Ishikawa (cell line): ENCODE measurements around the gene CETP.

Source experiments
- CEBPB ChIP-seq: IDR thresholded peaks from 2 replicates; pipeline ENCODE4 v1.6.1; 2012
- CREB1 ChIP-seq: IDR thresholded peaks from 2 replicates; pipeline ENCODE4 v1.6.1; 2012; ENCODE audit warnings: low read depth
- EGR1 ChIP-seq: IDR thresholded peaks from 2 replicates; pipeline ENCODE4 v1.6.1; 2012
- EP300 ChIP-seq: IDR thresholded peaks from 2 replicates; pipeline ENCODE4 v1.6.1; 2012; ENCODE audit warnings: borderline replicate concordance
- FOXM1 ChIP-seq: IDR thresholded peaks from 2 replicates; pipeline ENCODE4 v1.6.1; 2012; ENCODE audit warnings: low read depth, borderline replicate concordance
- NFIC ChIP-seq: IDR thresholded peaks from 2 replicates; pipeline ENCODE4 v1.6.1; 2012
- RAD21 ChIP-seq: IDR thresholded peaks from 2 replicates; pipeline ENCODE4 v1.6.1; 2012; ENCODE audit warnings: low read depth
- REST ChIP-seq: IDR thresholded peaks from 2 replicates; pipeline ENCODE4 v1.6.1; 2012; ENCODE audit warnings: low read depth, mild to moderate bottlenecking
- TAF1 ChIP-seq: IDR thresholded peaks from 2 replicates; pipeline ENCODE4 v1.6.1; 2012; ENCODE audit warnings: low read depth, mild to moderate bottlenecking
- TCF12 ChIP-seq: IDR thresholded peaks from 2 replicates; pipeline ENCODE4 v1.6.1; 2012; ENCODE audit warnings: low read depth
- TEAD4 ChIP-seq: IDR thresholded peaks from 2 replicates; pipeline ENCODE4 v1.6.1; 2012
- USF1 ChIP-seq: IDR thresholded peaks from 2 replicates; pipeline ENCODE4 v1.6.1; 2012
- YY1 ChIP-seq: IDR thresholded peaks from 2 replicates; pipeline ENCODE4 v1.6.1; 2012; ENCODE audit warnings: low read depth
- ZBTB7A ChIP-seq: IDR thresholded peaks from 2 replicates; pipeline ENCODE4 v1.6.1; 2012; ENCODE audit warnings: low read depth
- TF ChIP-seq, protein P1 (sequence below): IDR thresholded peaks from 2 replicates; pipeline ENCODE4 v1.6.1; 2012

Gene CETP

GRCh38 chr16:56967733-56968132 lies 6.0 kb downstream of the CETP start:
- TF ChIP-seq CREB1: no peak
- TF ChIP-seq, protein P1, sequence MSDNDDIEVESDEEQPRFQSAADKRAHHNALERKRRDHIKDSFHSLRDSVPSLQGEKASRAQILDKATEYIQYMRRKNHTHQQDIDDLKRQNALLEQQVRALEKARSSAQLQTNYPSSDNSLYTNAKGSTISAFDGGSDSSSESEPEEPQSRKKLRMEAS: no peak
- no peak for TF ChIP-seq NFIC
- TF ChIP-seq TAF1: no peak
- no peak for TF ChIP-seq USF1
- TF ChIP-seq FOXM1: no peak
- TF ChIP-seq ZBTB7A: no peak
- no peak for TF ChIP-seq TEAD4
- no peak for TF ChIP-seq EP300
- no peak for TF ChIP-seq TCF12
- TF ChIP-seq RAD21: no peak
- TF ChIP-seq CEBPB: no peak
- no peak for TF ChIP-seq REST
- TF ChIP-seq EGR1: no peak
- TF ChIP-seq YY1: no peak

DNA sequence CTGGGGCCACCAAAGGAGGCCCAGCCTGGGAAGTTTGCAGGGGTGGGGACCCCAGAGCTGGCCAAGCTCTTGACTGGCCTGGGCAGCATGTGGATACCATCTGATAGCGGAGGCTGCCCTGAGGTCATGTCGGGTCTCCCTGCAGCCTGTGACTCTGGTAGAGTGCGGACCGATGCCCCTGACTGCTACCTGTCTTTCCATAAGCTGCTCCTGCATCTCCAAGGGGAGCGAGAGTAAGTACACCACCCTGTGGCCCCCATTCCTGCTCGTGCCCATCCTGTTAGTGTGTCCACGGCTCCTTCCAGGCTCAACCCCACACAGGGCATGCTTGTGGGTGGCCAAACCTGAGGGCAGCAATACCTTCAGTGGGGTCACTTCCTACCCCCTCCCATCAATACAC lies 8.0 kb downstream of the CETP start:
- TF ChIP-seq TCF12 (no peak), FOXM1 (no peak), CREB1 (no peak), EP300 (no peak), NFIC (no peak), EGR1 (no peak), TAF1 (no peak), CEBPB (no peak), USF1 (no peak), REST (no peak), ZBTB7A (no peak), YY1 (no peak), RAD21 (no peak), TEAD4 (no peak)
- TF ChIP-seq, protein P1: no peak

- TF ChIP-seq EP300: no peak
- no peak for TF ChIP-seq NFIC
- TF ChIP-seq USF1: no peak
- TF ChIP-seq ZBTB7A: no peak
- TF ChIP-seq REST: no peak
- no peak for TF ChIP-seq TCF12
- TF ChIP-seq TAF1: no peak
- no peak for TF ChIP-seq YY1
- no peak for TF ChIP-seq CREB1
- TF ChIP-seq FOXM1: no peak
- TF ChIP-seq, protein P1: no peak
- TF ChIP-seq CEBPB: no peak
- TF ChIP-seq TEAD4: no peak
- no peak for TF ChIP-seq RAD21
- no peak for TF ChIP-seq EGR1
Measured at GRCh38 chr16:56970934-56971767, 9.4 kb downstream of the CETP start.

GRCh38 chr16:56971768-56972043 lies 10.0 kb downstream of the CETP start:
- TF ChIP-seq TCF12 (no peak), RAD21 (no peak), REST (no peak), FOXM1 (no peak), USF1 (no peak), TAF1 (no peak), ZBTB7A (no peak), NFIC (no peak), YY1 (no peak), CREB1 (no peak), EGR1 (no peak), CEBPB (no peak), TEAD4 (no peak), EP300 (no peak)
- TF ChIP-seq, protein P1: no peak
